ENCODE results near the gene LCA5L.
A peak's percentile ranks its signal among the peaks of the same experiment; 100 is the strongest.

Gene LCA5L

DNA sequence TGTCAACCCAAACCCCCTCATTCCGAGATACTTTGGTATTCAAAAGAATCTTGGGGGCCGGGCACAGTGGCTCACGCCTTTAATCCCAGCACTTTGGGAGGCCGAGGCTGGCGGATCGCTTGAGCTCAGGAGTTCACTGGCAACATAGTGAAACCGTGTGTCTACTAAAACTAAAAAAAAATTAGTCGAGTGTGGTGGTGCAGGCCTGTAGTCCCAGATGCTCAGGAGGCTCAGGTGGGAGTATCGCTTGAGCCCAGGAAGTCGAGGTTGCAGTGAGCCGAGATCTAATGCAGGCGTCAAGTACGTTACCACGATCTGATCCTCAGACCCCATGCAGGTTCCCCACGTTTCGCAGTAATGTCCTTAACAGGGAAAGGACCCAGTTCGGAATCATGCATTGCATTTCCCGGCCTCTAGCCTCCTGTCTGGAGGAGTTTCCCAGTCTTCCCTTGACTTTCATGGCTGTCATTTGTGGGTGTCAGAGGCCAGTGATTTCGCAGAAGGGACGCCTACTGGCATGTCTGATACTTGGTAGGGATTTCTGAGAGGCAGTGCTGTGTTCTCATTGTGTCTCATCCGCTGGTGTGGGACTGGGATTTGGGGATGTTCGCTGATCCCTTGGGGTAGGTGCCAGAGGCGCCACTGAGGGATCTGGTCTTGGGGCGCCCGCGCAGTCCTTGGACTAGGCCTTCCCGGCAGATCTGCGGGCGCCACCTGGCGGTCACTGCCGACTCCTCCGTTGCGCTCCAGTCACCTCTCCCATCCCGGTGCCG is 57.4 kb downstream of the LCA5L start:
- peaks cover 8% of the 10 kb centered on the region for H3K79me1 ChIP-seq (ENCODE audit: low read length)
- H3K9ac ChIP-seq (ENCODE audit: low read length), result peak overlapping the region; percentile 57
- peak; percentile 88 for DNase-seq
- H4K5ac ChIP-seq (ENCODE audit: low read length), result no peak overlapping the region
- H2BK15ac ChIP-seq (replicated peaks; ENCODE audit: low read depth), result no peak overlapping the region
- H3K56ac ChIP-seq (ENCODE audit: low read length), result peak overlapping the region; percentile 66
- H3K27ac ChIP-seq (ENCODE audit: low read depth, low read length), result no peak overlapping the region
- H3K18ac ChIP-seq (ENCODE audit: low read length), result no peak overlapping the region
- no peak overlapping the region for H3K23ac ChIP-seq (ENCODE audit: low read length)
- no peak overlapping the region for H2AK5ac ChIP-seq (ENCODE audit: low read length)
- H2BK120ac ChIP-seq (ENCODE audit: low read depth, low read length), result no peak overlapping the region
- H3K27me3 ChIP-seq (ENCODE audit: insufficient read depth, low read length, poor library complexity), result no peaks in the 10 kb centered on the region
- no peak overlapping the region for H3K4ac ChIP-seq (ENCODE audit: low read depth, low read length)
- H4K8ac ChIP-seq (ENCODE audit: low read depth, low read length), result no peak overlapping the region
- WGBS (ENCODE audit: extremely low coverage, insufficient coverage, low lambda C conversion rate), result no CpG with 5 or more reads among the region's 35 CpGs
- peak overlapping the region; percentile 46 for H3K4me2 ChIP-seq (ENCODE audit: low read length)
- H3K36me3 ChIP-seq (ENCODE audit: control insufficient read depth, insufficient read depth, low read length), result no peaks in the 10 kb centered on the region
- peaks cover 1% of the 10 kb centered on the region for H3K4me1 ChIP-seq (ENCODE audit: control insufficient read depth, low read depth, low read length)
- no peaks in the 10 kb centered on the region for H3K79me2 ChIP-seq (ENCODE audit: control insufficient read depth, insufficient read depth, low read length)
- H3K4me3 ChIP-seq (ENCODE audit: low read length), result no peak overlapping the region
- H2BK5ac ChIP-seq (ENCODE audit: low read length), result no peak overlapping the region

DNA sequence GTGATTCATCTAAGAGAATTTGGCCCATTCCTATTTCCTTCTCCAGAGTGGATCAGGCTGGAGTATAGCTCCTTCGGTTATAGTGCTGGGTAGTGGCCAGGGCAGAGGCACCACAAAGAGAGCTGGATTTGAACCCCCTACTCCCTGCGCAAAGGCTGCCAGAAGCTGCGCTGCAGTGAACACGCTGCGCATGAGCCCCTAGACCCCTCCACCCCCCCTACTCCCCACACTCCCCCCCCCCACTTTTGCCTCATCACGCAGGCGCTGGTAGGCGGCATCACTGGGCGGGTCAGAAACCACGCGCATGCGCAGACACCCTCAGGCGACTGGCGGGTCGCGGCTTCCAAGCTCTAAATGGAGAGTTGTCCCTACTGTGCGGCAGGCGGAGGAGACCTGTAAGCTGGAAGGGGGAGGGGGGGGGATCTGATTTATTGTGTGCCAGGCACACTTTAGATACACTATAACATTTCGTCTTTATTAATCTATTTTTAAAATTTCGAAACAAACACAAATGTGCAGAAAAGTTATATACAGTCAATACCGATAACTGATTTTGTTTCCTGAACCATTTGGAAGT is 58.0 kb downstream of the LCA5L start:
- H3K4me3 ChIP-seq (ENCODE audit: low read length), result no peak overlapping the region
- DNase-seq, result peak; percentile 95
- no peak overlapping the region for H3K27ac ChIP-seq (ENCODE audit: low read depth, low read length)
- no peak overlapping the region for H2AK5ac ChIP-seq (ENCODE audit: low read length)
- H3K23ac ChIP-seq (ENCODE audit: low read length), result no peak overlapping the region
- peak overlapping the region; percentile 53 for H4K5ac ChIP-seq (ENCODE audit: low read length)
- H4K8ac ChIP-seq (ENCODE audit: low read depth, low read length), result no peak overlapping the region
- H3K4me2 ChIP-seq (ENCODE audit: low read length), result peak overlapping the region; percentile 56
- peak overlapping the region; percentile 73 for H3K9ac ChIP-seq (ENCODE audit: low read length)
- no peaks in the 10 kb centered on the region for H3K36me3 ChIP-seq (ENCODE audit: control insufficient read depth, insufficient read depth, low read length)
- peaks cover 1% of the 10 kb centered on the region for H3K4me1 ChIP-seq (ENCODE audit: control insufficient read depth, low read depth, low read length)
- H3K56ac ChIP-seq (ENCODE audit: low read length), result peak overlapping the region; percentile 82
- WGBS (ENCODE audit: extremely low coverage, insufficient coverage, low lambda C conversion rate), result no CpG with 5 or more reads among the region's 21 CpGs
- no peaks in the 10 kb centered on the region for H3K27me3 ChIP-seq (ENCODE audit: insufficient read depth, low read length, poor library complexity)
- H2BK120ac ChIP-seq (ENCODE audit: low read depth, low read length), result no peak overlapping the region
- no peak overlapping the region for H3K18ac ChIP-seq (ENCODE audit: low read length)
- no peaks in the 10 kb centered on the region for H3K79me2 ChIP-seq (ENCODE audit: control insufficient read depth, insufficient read depth, low read length)
- no peak overlapping the region for H2BK15ac ChIP-seq (replicated peaks; ENCODE audit: low read depth)
- peaks cover 8% of the 10 kb centered on the region for H3K79me1 ChIP-seq (ENCODE audit: low read length)
- no peak overlapping the region for H2BK5ac ChIP-seq (ENCODE audit: low read length)
- no peak overlapping the region for H3K4ac ChIP-seq (ENCODE audit: low read depth, low read length)

DNA sequence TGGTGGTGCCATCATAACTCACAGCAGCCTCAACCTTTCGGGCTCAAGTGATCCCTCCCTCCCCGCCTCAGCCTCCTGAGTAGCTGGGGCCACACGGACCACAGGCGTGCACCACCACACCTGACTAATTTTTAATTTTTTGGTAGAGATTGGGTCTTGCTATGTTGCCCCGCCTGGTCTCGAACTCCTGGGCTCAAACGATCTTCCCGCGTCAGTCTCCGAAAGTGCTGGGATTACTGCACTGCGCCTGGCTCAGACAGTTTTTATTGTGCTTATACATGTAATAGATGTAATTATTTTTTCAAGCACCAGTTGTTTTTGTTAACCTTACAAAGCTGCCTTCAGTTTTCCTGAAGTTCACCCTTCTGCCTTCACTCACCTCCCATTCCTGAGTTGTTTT is 58.7 kb downstream of the LCA5L start:
- H3K4me3 ChIP-seq (ENCODE audit: low read length), result no peak overlapping the region
- H3K18ac ChIP-seq (ENCODE audit: low read length), result no peak overlapping the region
- DNase-seq, result no peak
- no peak overlapping the region for H4K8ac ChIP-seq (ENCODE audit: low read depth, low read length)
- H3K4me2 ChIP-seq (ENCODE audit: low read length), result no peak overlapping the region
- H3K79me1 ChIP-seq (ENCODE audit: low read length), result peaks cover 8% of the 10 kb centered on the region
- H2AK5ac ChIP-seq (ENCODE audit: low read length), result no peak overlapping the region
- WGBS (ENCODE audit: extremely low coverage, insufficient coverage, low lambda C conversion rate), result no CpG with 5 or more reads among the region's 11 CpGs
- H3K27me3 ChIP-seq (ENCODE audit: insufficient read depth, low read length, poor library complexity), result no peaks in the 10 kb centered on the region
- no peak overlapping the region for H3K9ac ChIP-seq (ENCODE audit: low read length)
- no peak overlapping the region for H2BK15ac ChIP-seq (replicated peaks; ENCODE audit: low read depth)
- H2BK5ac ChIP-seq (ENCODE audit: low read length), result no peak overlapping the region
- H3K23ac ChIP-seq (ENCODE audit: low read length), result no peak overlapping the region
- H3K4me1 ChIP-seq (ENCODE audit: control insufficient read depth, low read depth, low read length), result peaks cover 1% of the 10 kb centered on the region
- H3K27ac ChIP-seq (ENCODE audit: low read depth, low read length), result no peak overlapping the region
- H3K36me3 ChIP-seq (ENCODE audit: control insufficient read depth, insufficient read depth, low read length), result no peaks in the 10 kb centered on the region
- no peaks in the 10 kb centered on the region for H3K79me2 ChIP-seq (ENCODE audit: control insufficient read depth, insufficient read depth, low read length)
- H3K4ac ChIP-seq (ENCODE audit: low read depth, low read length), result no peak overlapping the region
- H3K56ac ChIP-seq (ENCODE audit: low read length), result no peak overlapping the region
- H4K5ac ChIP-seq (ENCODE audit: low read length), result no peak overlapping the region
- no peak overlapping the region for H2BK120ac ChIP-seq (ENCODE audit: low read depth, low read length)

DNA sequence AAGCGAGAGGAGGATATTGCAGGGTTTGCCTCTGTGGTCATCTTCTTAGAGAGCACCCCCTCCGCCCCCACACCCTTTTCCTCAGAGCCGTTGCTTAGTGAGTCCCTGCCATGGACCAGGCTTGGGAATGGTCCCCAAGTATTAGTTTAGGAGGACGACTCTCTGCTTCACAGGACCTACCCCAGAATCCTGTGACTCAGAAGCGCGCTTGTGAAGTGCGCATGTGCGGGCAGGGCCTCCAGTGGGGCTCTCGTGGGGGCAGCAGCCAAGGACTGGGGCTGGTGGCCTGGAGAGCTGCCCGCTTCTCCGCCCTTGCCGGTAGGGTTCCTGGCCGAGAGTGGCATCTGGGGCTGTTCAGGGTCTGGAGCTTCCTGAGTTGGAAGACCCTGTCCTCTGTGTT is 59.4 kb downstream of the LCA5L start:
- H3K23ac ChIP-seq (ENCODE audit: low read length), result no peak overlapping the region
- H3K79me1 ChIP-seq (ENCODE audit: low read length), result peaks cover 8% of the 10 kb centered on the region
- H2BK15ac ChIP-seq (replicated peaks; ENCODE audit: low read depth), result no peak overlapping the region
- no peak overlapping the region for H2BK5ac ChIP-seq (ENCODE audit: low read length)
- H3K9ac ChIP-seq (ENCODE audit: low read length), result no peak overlapping the region
- no peak overlapping the region for H2AK5ac ChIP-seq (ENCODE audit: low read length)
- peaks cover 1% of the 10 kb centered on the region for H3K4me1 ChIP-seq (ENCODE audit: control insufficient read depth, low read depth, low read length)
- no peak overlapping the region for H3K4me3 ChIP-seq (ENCODE audit: low read length)
- no peaks in the 10 kb centered on the region for H3K36me3 ChIP-seq (ENCODE audit: control insufficient read depth, insufficient read depth, low read length)
- no peak overlapping the region for H3K56ac ChIP-seq (ENCODE audit: low read length)
- H3K4me2 ChIP-seq (ENCODE audit: low read length), result no peak overlapping the region
- no peaks in the 10 kb centered on the region for H3K27me3 ChIP-seq (ENCODE audit: insufficient read depth, low read length, poor library complexity)
- no peak overlapping the region for H3K18ac ChIP-seq (ENCODE audit: low read length)
- no peak for DNase-seq
- WGBS (ENCODE audit: extremely low coverage, insufficient coverage, low lambda C conversion rate), result no CpG with 5 or more reads among the region's 13 CpGs
- no peak overlapping the region for H3K4ac ChIP-seq (ENCODE audit: low read depth, low read length)
- no peak overlapping the region for H4K8ac ChIP-seq (ENCODE audit: low read depth, low read length)
- no peaks in the 10 kb centered on the region for H3K79me2 ChIP-seq (ENCODE audit: control insufficient read depth, insufficient read depth, low read length)
- H4K5ac ChIP-seq (ENCODE audit: low read length), result no peak overlapping the region
- no peak overlapping the region for H2BK120ac ChIP-seq (ENCODE audit: low read depth, low read length)
- no peak overlapping the region for H3K27ac ChIP-seq (ENCODE audit: low read depth, low read length)

DNA sequence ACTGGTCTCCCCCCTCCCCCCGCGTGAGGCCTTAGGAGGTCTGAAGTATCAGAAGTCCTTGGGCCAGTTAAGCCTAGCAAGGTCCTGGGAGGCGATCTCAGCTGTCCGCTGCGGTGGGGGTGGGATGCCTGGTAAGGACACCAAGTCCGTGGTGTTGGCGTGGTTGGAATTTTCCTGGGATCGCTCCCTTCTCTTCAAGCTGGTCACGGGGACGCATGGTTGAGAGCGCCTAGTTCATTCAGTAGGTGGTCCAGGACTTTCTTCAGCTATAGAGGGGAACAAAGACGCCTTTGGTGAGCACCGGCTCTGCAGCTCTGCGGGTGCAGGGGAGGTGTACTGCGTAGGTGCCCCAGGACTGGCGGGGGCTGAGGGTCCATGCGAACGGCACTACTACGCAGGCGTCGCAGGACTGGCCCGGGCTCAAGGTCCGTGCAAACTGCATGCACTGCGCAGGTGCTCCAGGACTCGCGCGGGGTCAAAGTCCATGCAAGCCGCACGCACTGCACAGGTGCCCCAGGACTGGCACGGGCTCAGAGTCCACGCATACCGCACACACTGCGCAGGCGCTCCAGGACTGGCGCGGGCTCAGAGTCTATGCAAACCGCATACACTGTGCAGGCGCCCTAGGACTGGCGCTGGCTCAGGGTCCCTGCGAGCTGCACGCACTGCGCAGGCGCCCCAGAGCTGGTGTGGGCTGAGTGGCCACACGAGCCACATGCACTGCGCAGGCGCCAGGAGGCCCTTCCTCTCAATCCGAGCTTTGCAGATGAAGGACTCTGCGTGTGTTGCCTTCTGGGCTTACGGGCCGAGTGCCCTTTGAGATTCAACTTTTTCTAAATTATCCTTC is 60.1 kb downstream of the LCA5L start:
- Histone ChIP-seq H2AK5ac (ENCODE audit: low read length) (no peak overlapping the region), H3K18ac (ENCODE audit: low read length) (no peak overlapping the region), H3K4me1 (ENCODE audit: control insufficient read depth, low read depth, low read length) (peaks cover 3% of the 10 kb centered on the region), H3K4me3 (ENCODE audit: low read length) (no peak overlapping the region), H4K8ac (ENCODE audit: low read depth, low read length) (no peak overlapping the region), H3K36me3 (ENCODE audit: control insufficient read depth, insufficient read depth, low read length) (no peaks in the 10 kb centered on the region), H2BK5ac (ENCODE audit: low read length) (no peak overlapping the region), H3K79me1 (ENCODE audit: low read length) (peaks cover 6% of the 10 kb centered on the region), H3K27me3 (ENCODE audit: insufficient read depth, low read length, poor library complexity) (no peaks in the 10 kb centered on the region), H3K27ac (ENCODE audit: low read depth, low read length) (no peak overlapping the region), H3K23ac (ENCODE audit: low read length) (no peak overlapping the region), H2BK15ac (replicated peaks; ENCODE audit: low read depth) (no peak overlapping the region), H2BK120ac (ENCODE audit: low read depth, low read length) (no peak overlapping the region), H3K4me2 (ENCODE audit: low read length) (no peak overlapping the region), H3K56ac (ENCODE audit: low read length) (no peak overlapping the region), H3K4ac (ENCODE audit: low read depth, low read length) (no peak overlapping the region), H3K9ac (ENCODE audit: low read length) (no peak overlapping the region), H4K5ac (ENCODE audit: low read length) (no peak overlapping the region), H3K79me2 (ENCODE audit: control insufficient read depth, insufficient read depth, low read length) (no peaks in the 10 kb centered on the region)
- no CpG with 5 or more reads among the region's 50 CpGs for WGBS (ENCODE audit: extremely low coverage, insufficient coverage, low lambda C conversion rate)
- DNase-seq, result no peak

All from mesendoderm (in vitro differentiated cells).